ENCODE measurements around the gene TCEA2. TPM values are rescaled to one million over a fixed set of nuclear protein-coding genes. Genes with fewer than 3 reads are reported as not detected.

The TCEA2 gene
- total RNA-seq, 1 experiment from 2014 or later, result 48.3 TPM

DNA sequence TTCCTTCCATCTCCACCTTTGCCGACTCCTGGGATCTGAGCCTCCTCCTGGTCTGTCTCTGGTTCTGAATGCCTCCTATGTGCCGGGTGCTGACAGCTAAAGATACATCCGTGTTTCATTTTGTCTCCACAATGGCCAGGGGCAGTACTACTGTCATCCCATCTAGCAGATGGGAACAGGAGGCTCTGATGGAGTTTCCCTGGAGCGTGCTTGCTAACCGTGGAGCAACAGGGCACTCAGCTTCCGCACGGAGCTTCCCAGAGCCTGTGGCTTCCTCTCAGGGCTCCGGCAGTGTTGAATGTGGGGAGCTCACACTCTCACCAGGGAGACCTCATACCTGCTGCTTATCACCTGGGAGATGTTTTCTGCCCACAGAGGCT, 56.3 kb downstream of the TCEA2 start:
- CTCF ChIA-PET, result interaction anchor here (0.8 to 4.1 kb wide), 7 partner anchors 8 to 80 kb away, joined by 3 to 51 read pairs (median 13); partner anchors contain the start of genes LKAAEAR1 and TCEA2
- H3K9me3 Mint-ChIP-seq (ENCODE audit: unreplicated experiment), result no peaks in the 10 kb centered on the region
- intact Hi-C loops (cut with micrococcal nuclease; ENCODE audit: unreplicated experiment), result no loop called here
- no peak overlapping the region for H3K27ac Mint-ChIP-seq (ENCODE audit: unreplicated experiment)
- Histone ChIP-seq H3K36me3 (ENCODE audit: control insufficient read depth, insufficient read depth, low read length) (no peaks in the 10 kb centered on the region), H3K4me3 (ENCODE audit: low read depth, low read length) (no peak overlapping the region), H3K4me1 (no peaks in the 10 kb centered on the region), H3K9me3 (no peaks in the 10 kb centered on the region; the same call in 1 of the 2 replicates), H3K27me3 (replicated peaks; ENCODE audit: control insufficient read depth, insufficient read depth, low read length) (no peaks in the 10 kb centered on the region)
- peaks cover 14% of the 10 kb centered on the region for H3K27me3 Mint-ChIP-seq (ENCODE audit: insufficient read depth, unreplicated experiment)
- H3K4me1 Mint-ChIP-seq (ENCODE audit: low read depth, unreplicated experiment), result no peaks in the 10 kb centered on the region
- POLR2A ChIA-PET, result no interaction called here
- BruUV-seq (replicated peaks), result no TSS peak
- no peak for TF ChIP-seq CTCF (IDR thresholded peaks at IDR 0.05; ENCODE audit: insufficient read depth in 1 of 2, low read depth in 1 of 2, low read length in 1 of 2, severe bottlenecking in 1 of 2, unreplicated experiment in 1 of 2)
- H3K4me3 Mint-ChIP-seq (ENCODE audit: unreplicated experiment), result no peak overlapping the region
- H3K36me3 Mint-ChIP-seq (ENCODE audit: insufficient read depth, unreplicated experiment), result peaks cover 7% of the 10 kb centered on the region
- DNase-seq, result peak in 1 of 2 experiments; percentile 59

DNA sequence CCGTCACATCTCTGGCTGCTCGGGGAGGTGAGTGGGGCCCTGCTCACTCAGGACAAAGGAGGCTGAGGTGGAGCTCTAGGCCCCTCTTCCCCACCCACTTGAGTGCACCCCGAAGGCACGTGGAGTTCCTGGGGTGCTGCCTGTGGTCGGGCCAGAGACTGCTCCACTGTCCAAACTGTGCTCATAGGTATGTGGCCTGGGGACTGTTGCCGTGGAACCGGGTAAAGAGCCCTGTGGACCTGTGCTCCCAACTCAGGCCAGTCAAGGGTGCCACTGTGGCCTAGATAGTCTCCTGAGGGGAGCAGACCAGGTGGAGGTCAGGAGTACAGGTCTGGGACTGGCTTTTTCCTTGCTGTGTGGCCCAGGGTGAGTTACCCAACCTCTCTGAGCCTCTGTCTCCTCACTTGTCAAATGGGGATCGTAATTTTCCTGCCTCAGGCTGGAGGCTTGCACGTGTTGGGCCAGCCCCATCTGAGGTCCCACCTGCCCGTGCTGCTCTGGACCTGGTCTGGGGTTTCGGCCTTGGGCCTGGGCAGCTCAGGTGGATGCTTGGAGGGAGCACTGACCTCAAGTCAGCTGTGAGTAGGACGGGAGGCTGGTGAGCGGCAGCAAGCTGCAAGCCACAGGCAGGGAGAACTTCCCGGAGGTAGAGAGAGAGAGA, 56.8 kb downstream of the TCEA2 start:
- Mint-ChIP-seq H3K36me3 (ENCODE audit: insufficient read depth, unreplicated experiment) (peaks cover 7% of the 10 kb centered on the region), H3K4me1 (ENCODE audit: low read depth, unreplicated experiment) (no peaks in the 10 kb centered on the region), H3K27me3 (ENCODE audit: insufficient read depth, unreplicated experiment) (peaks cover 14% of the 10 kb centered on the region), H3K9me3 (ENCODE audit: unreplicated experiment) (no peaks in the 10 kb centered on the region), H3K4me3 (ENCODE audit: unreplicated experiment) (no peak overlapping the region), H3K27ac (ENCODE audit: unreplicated experiment) (peak overlapping the region; percentile 44)
- no peaks in the 10 kb centered on the region for H3K36me3 ChIP-seq (ENCODE audit: control insufficient read depth, insufficient read depth, low read length)
- TF ChIP-seq CTCF (IDR thresholded peaks at IDR 0.05; ENCODE audit: insufficient read depth in 1 of 2, low read depth in 1 of 2, low read length in 1 of 2, severe bottlenecking in 1 of 2, unreplicated experiment in 1 of 2), result no peak
- CTCF ChIA-PET, result interaction anchor here (0.5 to 4.1 kb wide), 18 partner anchors 9 to 1794 kb away, joined by 3 to 51 read pairs (median 4); partner anchors contain the start of genes LKAAEAR1, OPRL1, PRPF6 and RGS19
- H3K4me1 ChIP-seq, result no peaks in the 10 kb centered on the region
- no peak overlapping the region for H3K4me3 ChIP-seq (ENCODE audit: low read depth, low read length)
- intact Hi-C loops (cut with micrococcal nuclease; ENCODE audit: unreplicated experiment), result loop anchor here (1.0 to 5.0 kb wide), 8 partner anchors 18 to 581 kb away; partner anchors contain the start of gene PRPF6
- no TSS peak for BruUV-seq (replicated peaks)
- no peaks in the 10 kb centered on the region; the same call in 1 of the 2 replicates for H3K9me3 ChIP-seq
- H3K27me3 ChIP-seq (replicated peaks; ENCODE audit: control insufficient read depth, insufficient read depth, low read length), result no peaks in the 10 kb centered on the region
- POLR2A ChIA-PET, result no interaction called here
- peak in 1 of 2 experiments; percentile 55 for DNase-seq

- Mint-ChIP-seq H3K9me3 (ENCODE audit: unreplicated experiment) (no peaks in the 10 kb centered on the region), H3K27me3 (ENCODE audit: insufficient read depth, unreplicated experiment) (peaks cover 14% of the 10 kb centered on the region), H3K36me3 (ENCODE audit: insufficient read depth, unreplicated experiment) (peaks cover 7% of the 10 kb centered on the region), H3K4me3 (ENCODE audit: unreplicated experiment) (no peak overlapping the region), H3K27ac (ENCODE audit: unreplicated experiment) (no peak overlapping the region), H3K4me1 (ENCODE audit: low read depth, unreplicated experiment) (no peaks in the 10 kb centered on the region)
- peak in 1 of 2 experiments; percentile 33 for DNase-seq
- Histone ChIP-seq H3K9me3 (no peaks in the 10 kb centered on the region; the same call in 1 of the 2 replicates), H3K4me1 (no peaks in the 10 kb centered on the region), H3K4me3 (ENCODE audit: low read depth, low read length) (no peak overlapping the region), H3K36me3 (ENCODE audit: control insufficient read depth, insufficient read depth, low read length) (no peaks in the 10 kb centered on the region), H3K27me3 (replicated peaks; ENCODE audit: control insufficient read depth, insufficient read depth, low read length) (no peaks in the 10 kb centered on the region)
- no peak for TF ChIP-seq CTCF (IDR thresholded peaks at IDR 0.05; ENCODE audit: insufficient read depth in 1 of 2, low read depth in 1 of 2, low read length in 1 of 2, severe bottlenecking in 1 of 2, unreplicated experiment in 1 of 2)
- no TSS peak for BruUV-seq (replicated peaks)
- CTCF ChIA-PET, result interaction anchor here (0.7 to 4.1 kb wide), 10 partner anchors 10 to 517 kb away, joined by 3 to 51 read pairs (median 6); partner anchors contain the start of genes LKAAEAR1, PRPF6 and SAMD10
- intact Hi-C loops (cut with micrococcal nuclease; ENCODE audit: unreplicated experiment), result loop anchor here (2.0 to 5.0 kb wide), 2 partner anchors 101 to 583 kb away; no protein-coding TSS in a partner anchor
- POLR2A ChIA-PET, result no interaction called here
Observed at GRCh38 chr20:64121586-64121985, 58.6 kb downstream of the TCEA2 start.

Small RNA genes lying within 50 kb of the gene (microRNA-seq; reads per million reads assigned to microRNA genes)
- gene MIR6813, result 4.1 reads per million, percentile 27 among the genes with 10 or more reads in this experiment

Other genes starting within 250 kb of the TCEA2 start
- 9.1 and 9.5 TPM in 2 replicates for gene ZBTB46, start 231.9 kb upstream of the TCEA2 start, total RNA-seq (2022)
- 0.27 TPM in 1 of 2 replicates, not detected in the other for gene ABHD16B, start 201.7 kb upstream of the TCEA2 start, total RNA-seq (2022)
- 286 and 293 TPM in 2 replicates for gene TPD52L2, start 197.9 kb upstream of the TCEA2 start, total RNA-seq (2022)
- gene DNAJC5, start 168.1 kb upstream of the TCEA2 start, total RNA-seq (2022), result 117 and 124 TPM in 2 replicates
- gene UCKL1, start 106.8 kb upstream of the TCEA2 start, total RNA-seq (2022), result 101 and 113 TPM in 2 replicates
- gene ZNF512B, start 93.3 kb upstream of the TCEA2 start, total RNA-seq (2022), result 40.0 and 47.9 TPM in 2 replicates
- gene SAMD10, start 83.6 kb upstream of the TCEA2 start, total RNA-seq (2022), result 13.4 and 13.6 TPM in 2 replicates
- gene PRPF6, start 82.1 kb upstream of the TCEA2 start, total RNA-seq (2022), result 176 and 181 TPM in 2 replicates
- 3.2 and 3.3 TPM in 2 replicates for gene C20orf204, start 27.0 kb upstream of the TCEA2 start, total RNA-seq (2022)
- 0.44 and 0.84 TPM in 2 replicates for gene SOX18, start 13.6 kb upstream of the TCEA2 start, total RNA-seq (2022)
- 29.3 and 34.3 TPM in 2 replicates for gene RGS19, start 16.3 kb downstream of the TCEA2 start, total RNA-seq (2022)
- 0.51 and 0.59 TPM in 2 replicates for gene OPRL1, start 16.9 kb downstream of the TCEA2 start, total RNA-seq (2022)
- gene LKAAEAR1, start 21.2 kb downstream of the TCEA2 start, total RNA-seq (2022), result not detected in 2 replicates
- not detected in 2 replicates for gene NPBWR2, start 44.4 kb downstream of the TCEA2 start, total RNA-seq (2022)
- 0.25 and 0.65 TPM in 2 replicates for gene MYT1, start 101.3 kb downstream of the TCEA2 start, total RNA-seq (2022)
- 79.5 and 101 TPM in 2 replicates for gene PCMTD2, start 192.6 kb downstream of the TCEA2 start, total RNA-seq (2022)